Renal cortical epithelial cell (primary cell): Measurements from ENCODE around the gene RPS6KA3. TPM values are rescaled to one million over a fixed set of nuclear protein-coding genes. Genes with fewer than 3 reads are reported as not detected.

Experiments used
- total RNA-seq: library from RNA; depleted of rRNA; stranded (reverse); fragments of >200 nt; gene quantifications from 2 replicates; pipeline ENCODE4 v1.2.3, GENCODE V29; 2014

Gene RPS6KA3
- total RNA-seq, 1 donor from 2014 or later: 65.7 TPM

Other genes with a start within 250 kb of the RPS6KA3 start
- 1.0 and 32.8 TPM in 2 replicates for gene MAP7D2, start 150.0 kb downstream of the RPS6KA3 start, total RNA-seq
- 32.0 and 62.6 TPM in 2 replicates for gene EIF1AX, start 125.1 kb downstream of the RPS6KA3 start, total RNA-seq